Measurements from ENCODE around the gene NXF3. TPM values are rescaled to one million over a fixed set of nuclear protein-coding genes. Genes with fewer than 3 reads are reported as not detected.

NXF3 gene
- total RNA-seq, 1 experiment from 2014 or later = not detected

GRCh38 chrX:103061486-103061885, 31.5 kb downstream of the NXF3 start:
- Histone ChIP-seq H3K4me1 (ENCODE audit: insufficient read depth, low read length, poor library complexity, severe bottlenecking) (no peaks in the 10 kb centered on the region), H3K9me3 (ENCODE audit: low read depth, low read length, poor library complexity, severe bottlenecking) (no peaks in the 10 kb centered on the region), H3K27me3 (replicated peaks; ENCODE audit: insufficient read depth, low read depth, low read length, poor library complexity) (no peaks in the 10 kb centered on the region), H3K27ac (ENCODE audit: low read depth, low read length, poor library complexity, severe bottlenecking) (no peak overlapping the region), H3K4me3 (ENCODE audit: low read depth, low read length, poor library complexity, severe bottlenecking) (no peak overlapping the region), H3K36me3 (ENCODE audit: insufficient read depth, low read length, poor library complexity, severe bottlenecking) (no peaks in the 10 kb centered on the region)
- ChIA-PET POLR2A (ENCODE audit: low non-redundant PET) (no interaction called here), CTCF (no interaction called here)
- intact Hi-C loops (cut with micrococcal nuclease; ENCODE audit: unreplicated experiment) = loop anchor here (5.0 kb wide), 1 partner anchor 96 kb away; no protein-coding TSS in a partner anchor
- no peak for TF ChIP-seq EZH2 (IDR thresholded peaks at IDR 0.05; ENCODE audit: borderline replicate concordance, low read depth, low read length, poor library complexity, severe bottlenecking)
- TF ChIP-seq CTCF (conservative IDR thresholded peaks at IDR 0.05; ENCODE audit: low read depth, low read length) = no peak
- no TSS peak for BruUV-seq (replicated peaks)
- no peak for DNase-seq (ENCODE audit: low spot score)

GRCh38 chrX:103056902-103057301, 36.0 kb downstream of the NXF3 start:
- Histone ChIP-seq H3K27ac (ENCODE audit: low read depth, low read length, poor library complexity, severe bottlenecking) (no peak overlapping the region), H3K27me3 (replicated peaks; ENCODE audit: insufficient read depth, low read depth, low read length, poor library complexity) (peaks cover 5% of the 10 kb centered on the region), H3K9me3 (ENCODE audit: low read depth, low read length, poor library complexity, severe bottlenecking) (no peaks in the 10 kb centered on the region), H3K4me1 (ENCODE audit: insufficient read depth, low read length, poor library complexity, severe bottlenecking) (no peaks in the 10 kb centered on the region), H3K4me3 (ENCODE audit: low read depth, low read length, poor library complexity, severe bottlenecking) (no peak overlapping the region), H3K36me3 (ENCODE audit: insufficient read depth, low read length, poor library complexity, severe bottlenecking) (no peaks in the 10 kb centered on the region)
- POLR2A ChIA-PET (ENCODE audit: low non-redundant PET) = no interaction called here
- CTCF ChIA-PET = no interaction called here
- intact Hi-C loops (cut with micrococcal nuclease; ENCODE audit: unreplicated experiment) = no loop called here
- DNase-seq (ENCODE audit: low spot score) = no peak
- BruUV-seq (replicated peaks) = no TSS peak
- TF ChIP-seq CTCF (conservative IDR thresholded peaks at IDR 0.05; ENCODE audit: low read depth, low read length) = no peak
- TF ChIP-seq EZH2 (IDR thresholded peaks at IDR 0.05; ENCODE audit: borderline replicate concordance, low read depth, low read length, poor library complexity, severe bottlenecking) = no peak

- ChIA-PET POLR2A (ENCODE audit: low non-redundant PET) (no interaction called here), CTCF (no interaction called here)
- no peak for TF ChIP-seq CTCF (conservative IDR thresholded peaks at IDR 0.05; ENCODE audit: low read depth, low read length)
- TF ChIP-seq EZH2 (IDR thresholded peaks at IDR 0.05; ENCODE audit: borderline replicate concordance, low read depth, low read length, poor library complexity, severe bottlenecking) = no peak
- intact Hi-C loops (cut with micrococcal nuclease; ENCODE audit: unreplicated experiment) = no loop called here
- Histone ChIP-seq H3K9me3 (ENCODE audit: low read depth, low read length, poor library complexity, severe bottlenecking) (no peaks in the 10 kb centered on the region), H3K27ac (ENCODE audit: low read depth, low read length, poor library complexity, severe bottlenecking) (no peak overlapping the region), H3K27me3 (replicated peaks; ENCODE audit: insufficient read depth, low read depth, low read length, poor library complexity) (peaks cover 5% of the 10 kb centered on the region), H3K36me3 (ENCODE audit: insufficient read depth, low read length, poor library complexity, severe bottlenecking) (no peaks in the 10 kb centered on the region), H3K4me1 (ENCODE audit: insufficient read depth, low read length, poor library complexity, severe bottlenecking) (no peaks in the 10 kb centered on the region), H3K4me3 (ENCODE audit: low read depth, low read length, poor library complexity, severe bottlenecking) (no peak overlapping the region)
- no TSS peak for BruUV-seq (replicated peaks)
- no peak for DNase-seq (ENCODE audit: low spot score)
Measured at GRCh38 chrX:103052625-103053024, 40.3 kb downstream of the NXF3 start.
